ENCODE data around the gene GPM6B. TPM values are rescaled to one million over a fixed set of nuclear protein-coding genes. Genes with fewer than 3 reads are reported as not detected.

GPM6B gene
- total RNA-seq, 1 donor from 2014 or later: 516 TPM

- H3K4me1 Mint-ChIP-seq (ENCODE audit: low read depth, unreplicated experiment): no peaks in the 10 kb centered on the region
- no peak overlapping the region for H3K27ac Mint-ChIP-seq (ENCODE audit: unreplicated experiment)
- TF ChIP-seq CTCF (IDR thresholded peaks at IDR 0.05; ENCODE audit: partially characterized antibody, unreplicated experiment): no peak
- H3K27me3 Mint-ChIP-seq (ENCODE audit: unreplicated experiment): no peaks in the 10 kb centered on the region
- H3K4me3 Mint-ChIP-seq (ENCODE audit: unreplicated experiment): no peak overlapping the region
- no peaks in the 10 kb centered on the region for H3K9me3 Mint-ChIP-seq (ENCODE audit: unreplicated experiment)
- H3K36me3 Mint-ChIP-seq (ENCODE audit: unreplicated experiment): no peaks in the 10 kb centered on the region
- no peak for DNase-seq
These were observed 40.9 kb upstream of the GPM6B start for GRCh38 chrX:13857804-13858203.

GRCh38 chrX:13855689-13856450 is 39.0 kb upstream of the GPM6B start:
- Mint-ChIP-seq H3K4me3 (ENCODE audit: unreplicated experiment) (no peak overlapping the region), H3K4me1 (ENCODE audit: low read depth, unreplicated experiment) (no peaks in the 10 kb centered on the region), H3K27ac (ENCODE audit: unreplicated experiment) (no peak overlapping the region), H3K9me3 (ENCODE audit: unreplicated experiment) (no peaks in the 10 kb centered on the region), H3K36me3 (ENCODE audit: unreplicated experiment) (no peaks in the 10 kb centered on the region), H3K27me3 (ENCODE audit: unreplicated experiment) (no peaks in the 10 kb centered on the region)
- DNase-seq: no peak
- no peak for TF ChIP-seq CTCF (IDR thresholded peaks at IDR 0.05; ENCODE audit: partially characterized antibody, unreplicated experiment)

- no peak overlapping the region for H3K4me3 Mint-ChIP-seq (ENCODE audit: unreplicated experiment)
- H3K9me3 Mint-ChIP-seq (ENCODE audit: unreplicated experiment): no peaks in the 10 kb centered on the region
- no peak for TF ChIP-seq CTCF (IDR thresholded peaks at IDR 0.05; ENCODE audit: partially characterized antibody, unreplicated experiment)
- H3K27ac Mint-ChIP-seq (ENCODE audit: unreplicated experiment): no peak overlapping the region
- DNase-seq: no peak
- no peaks in the 10 kb centered on the region for H3K36me3 Mint-ChIP-seq (ENCODE audit: unreplicated experiment)
- no peaks in the 10 kb centered on the region for H3K27me3 Mint-ChIP-seq (ENCODE audit: unreplicated experiment)
- no peaks in the 10 kb centered on the region for H3K4me1 Mint-ChIP-seq (ENCODE audit: low read depth, unreplicated experiment)
These were observed 37.1 kb upstream of the GPM6B start for GRCh38 chrX:13854003-13854402.

- no peaks in the 10 kb centered on the region for H3K4me1 Mint-ChIP-seq (ENCODE audit: low read depth, unreplicated experiment)
- DNase-seq: no peak
- H3K27me3 Mint-ChIP-seq (ENCODE audit: unreplicated experiment): no peaks in the 10 kb centered on the region
- no peaks in the 10 kb centered on the region for H3K36me3 Mint-ChIP-seq (ENCODE audit: unreplicated experiment)
- H3K4me3 Mint-ChIP-seq (ENCODE audit: unreplicated experiment): no peak overlapping the region
- no peak for TF ChIP-seq CTCF (IDR thresholded peaks at IDR 0.05; ENCODE audit: partially characterized antibody, unreplicated experiment)
- no peaks in the 10 kb centered on the region for H3K9me3 Mint-ChIP-seq (ENCODE audit: unreplicated experiment)
- H3K27ac Mint-ChIP-seq (ENCODE audit: unreplicated experiment): no peak overlapping the region
These were observed 35.3 kb upstream of the GPM6B start for GRCh38 chrX:13852001-13852695.

Measured in glutamatergic neuron (in vitro differentiated cells).